VCaP (cell line): ENCODE measurements around the gene ZYX.

ENCODE experiments used
- H3K27ac ChIP-seq: fragments of 450-650 bp; 2 replicates; pipeline ENCODE4 v1.5.1; 2017
- CTCF ChIP-seq: fragments of 450-650 bp; conservative IDR thresholded peaks from 2 replicates; pipeline ENCODE4 v1.5.1; 2017; ENCODE audit warnings: mild to moderate bottlenecking, moderate library complexity

ZYX gene

GRCh38 chr7:143356414-143357050 is 24.6 kb upstream of the ZYX start:
- H3K27ac ChIP-seq: no peak overlapping the region
- TF ChIP-seq CTCF: no peak

GRCh38 chr7:143358626-143359025 is 22.5 kb upstream of the ZYX start:
- no peak for TF ChIP-seq CTCF
- H3K27ac ChIP-seq: no peak overlapping the region

DNA sequence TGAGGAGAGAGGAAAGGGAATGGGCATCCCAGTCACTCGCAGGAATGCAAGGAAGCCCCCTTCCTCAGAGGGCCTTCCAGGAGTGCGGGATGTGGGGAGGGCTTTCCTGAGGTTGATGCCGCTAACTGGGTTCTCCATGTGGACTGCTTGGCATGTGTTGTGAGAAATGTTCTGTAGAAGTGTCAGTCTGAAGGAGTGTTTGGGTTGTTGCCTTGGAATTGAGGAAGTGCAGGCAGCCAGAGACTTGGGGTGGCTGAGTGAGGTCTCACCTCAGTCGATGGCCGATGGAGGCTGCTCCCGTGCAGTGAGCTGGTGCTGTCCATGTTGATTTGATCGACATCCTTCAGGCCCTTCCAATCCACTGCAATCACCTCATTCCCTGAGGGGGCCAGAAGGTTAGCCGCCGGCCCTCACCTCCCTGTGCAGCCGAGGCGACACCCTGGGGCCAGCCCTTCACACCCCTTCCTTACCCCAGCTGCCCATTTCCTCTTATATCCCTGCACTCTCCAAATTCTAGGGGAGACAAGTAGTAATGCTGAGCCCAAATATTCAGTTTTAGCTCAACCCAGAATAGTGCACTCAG is 21.3 kb upstream of the ZYX start:
- no peak for TF ChIP-seq CTCF
- no peak overlapping the region for H3K27ac ChIP-seq

GRCh38 chr7:143360788-143361551 is 20.2 kb upstream of the ZYX start:
- H3K27ac ChIP-seq: no peak overlapping the region
- TF ChIP-seq CTCF: no peak

GRCh38 chr7:143361552-143362130 is 19.5 kb upstream of the ZYX start:
- no peak for TF ChIP-seq CTCF
- H3K27ac ChIP-seq: peak overlapping the region; percentile 58; the same call in 1 of the 2 replicates

DNA sequence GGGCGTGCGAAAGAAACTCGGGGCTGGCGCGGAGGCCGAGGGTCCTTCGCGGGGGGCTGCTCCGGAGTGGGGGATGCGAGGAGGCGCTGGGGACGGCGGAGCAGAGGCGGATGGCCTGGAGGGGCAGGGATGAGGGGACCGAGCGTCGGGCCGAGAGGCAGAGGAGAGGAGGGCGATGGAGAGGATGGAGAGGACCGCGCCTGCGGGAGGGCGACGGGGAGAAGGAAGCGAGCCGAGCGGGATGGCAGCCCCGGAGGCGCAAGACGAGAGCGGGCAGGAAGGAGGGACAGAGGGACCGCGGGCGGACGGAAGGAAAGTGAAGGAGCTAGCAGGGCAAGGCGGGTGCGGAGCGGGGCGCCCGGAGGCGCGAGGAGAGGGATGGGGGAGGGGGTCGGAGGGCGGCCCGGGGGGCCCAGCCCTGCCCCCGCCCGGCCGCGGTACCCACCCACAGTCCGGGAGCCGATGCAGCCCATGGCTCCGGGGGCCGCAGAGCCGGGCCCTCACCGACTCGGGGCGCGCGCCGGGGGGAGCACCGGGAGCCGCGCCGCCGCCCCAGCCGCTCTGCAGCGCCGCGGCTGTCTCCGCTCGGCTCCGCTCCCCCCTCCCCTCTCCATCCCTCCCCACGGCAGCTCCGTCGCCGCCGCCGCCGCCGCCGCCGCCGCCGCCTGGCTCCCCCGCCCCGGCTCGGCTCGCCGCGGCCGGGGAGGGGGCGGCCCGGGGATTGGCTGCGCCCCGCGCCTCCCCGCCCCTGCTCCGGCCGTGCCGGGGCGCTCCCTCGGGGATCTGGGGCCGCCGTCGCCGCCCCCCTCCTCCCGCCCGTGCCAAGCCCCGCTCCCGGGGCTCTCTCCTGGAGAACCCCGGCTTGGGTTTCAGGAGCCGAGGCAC is 18.8 kb upstream of the ZYX start, which contains the start of gene FAM131B:
TSS of gene FAM131B (minus strand) at position 583 of the 885 bp plus-strand sequence. CDS start at position 473, 110 bp downstream.
- no peak for TF ChIP-seq CTCF
- H3K27ac ChIP-seq: peak within 1 kb of the TSS; percentile 58; the same call in 1 of the 2 replicates
